ENCODE measurements around the gene PDZK1IP1.

Gene PDZK1IP1

GRCh38 chr1:47189844-47190508, at the start of gene PDZK1IP1:
PDZK1IP1 (minus strand) TSS chr1:47190036; CDS start chr1:47189932, 104 bp downstream.
- no peak for DNase-seq

GRCh38 chr1:47238935-47239592, 49.2 kb upstream of the PDZK1IP1 start:
- no peak for DNase-seq

- DNase-seq = no peak
These were observed 46.0 kb upstream of the PDZK1IP1 start for GRCh38 chr1:47235806-47236205.

GRCh38 chr1:47235241-47235681, 45.4 kb upstream of the PDZK1IP1 start:
- no peak for DNase-seq

- DNase-seq = no peak
These were observed 43.4 kb upstream of the PDZK1IP1 start for GRCh38 chr1:47233186-47233585.

- DNase-seq = peak in 1 of 2 experiments; percentile 10
These were observed 42.5 kb upstream of the PDZK1IP1 start, which contains the start of gene TAL1 for GRCh38 chr1:47232187-47232874. TAL1 (minus strand) TSS chr1:47232225; CDS start chr1:47225888, 6,337 bp downstream.

GRCh38 chr1:47231301-47232186, 41.7 kb upstream of the PDZK1IP1 start:
- DNase-seq = peak; percentile 17 to 28

GRCh38 chr1:47230692-47231300, 41.0 kb upstream of the PDZK1IP1 start:
- DNase-seq = no peak

- no peak for DNase-seq
These were observed 40.3 kb upstream of the PDZK1IP1 start for GRCh38 chr1:47229886-47230691.

GRCh38 chr1:47229031-47229885, 39.4 kb upstream of the PDZK1IP1 start:
- DNase-seq = no peak

- no peak for DNase-seq
These were observed 38.8 kb upstream of the PDZK1IP1 start for GRCh38 chr1:47228644-47229030.

- no peak for DNase-seq
These were observed 37.8 kb upstream of the PDZK1IP1 start for GRCh38 chr1:47227341-47228232.

- DNase-seq = no peak
These were observed 37.0 kb upstream of the PDZK1IP1 start for GRCh38 chr1:47226839-47227215.

- no peak for DNase-seq
These were observed 36.4 kb upstream of the PDZK1IP1 start for GRCh38 chr1:47226121-47226838.

GRCh38 chr1:47225430-47226100, 35.7 kb upstream of the PDZK1IP1 start:
- DNase-seq = no peak

GRCh38 chr1:47224676-47225399, 35.0 kb upstream of the PDZK1IP1 start:
- DNase-seq = no peak

GRCh38 chr1:47223921-47224675, 34.3 kb upstream of the PDZK1IP1 start:
- no peak for DNase-seq

Measured in AML-193 (cell line).